Measurements from ENCODE around the gene GET4.

Gene GET4

GRCh38 chr7:891291-891690 lies 14.9 kb downstream of the GET4 start:
- no peak for TF ChIP-seq POLR2A (IDR thresholded peaks at IDR 0.05; ENCODE audit: low read length)
- TF ChIP-seq GATA1 (IDR thresholded peaks at IDR 0.05; ENCODE audit: low read depth, low read length): no peak

GRCh38 chr7:891805-892204 lies 15.5 kb downstream of the GET4 start:
- no peak for DNase-seq
- no peak for TF ChIP-seq GATA1 (IDR thresholded peaks at IDR 0.05; ENCODE audit: low read depth, low read length)
- no peak for TF ChIP-seq POLR2A (IDR thresholded peaks at IDR 0.05; ENCODE audit: low read length)

More at GRCh38 chr7:891291-891690, 14.9 kb downstream of the GET4 start:
- no peak for DNase-seq

GRCh38 chr7:892648-893593 lies 16.6 kb downstream of the GET4 start:
- TF ChIP-seq POLR2A (IDR thresholded peaks at IDR 0.05; ENCODE audit: low read length): no peak
- no peak for TF ChIP-seq GATA1 (IDR thresholded peaks at IDR 0.05; ENCODE audit: low read depth, low read length)

GRCh38 chr7:893686-894085 lies 17.3 kb downstream of the GET4 start:
- no peak for DNase-seq
- TF ChIP-seq GATA1 (IDR thresholded peaks at IDR 0.05; ENCODE audit: low read depth, low read length) (no peak), POLR2A (IDR thresholded peaks at IDR 0.05; ENCODE audit: low read length) (no peak)

More at GRCh38 chr7:892648-893593, 16.6 kb downstream of the GET4 start:
- DNase-seq: no peak

GRCh38 chr7:894164-894867 lies 18.0 kb downstream of the GET4 start:
- TF ChIP-seq POLR2A (IDR thresholded peaks at IDR 0.05; ENCODE audit: low read length): no peak
- TF ChIP-seq GATA1 (IDR thresholded peaks at IDR 0.05; ENCODE audit: low read depth, low read length): no peak
- DNase-seq: no peak

- TF ChIP-seq POLR2A (IDR thresholded peaks at IDR 0.05; ENCODE audit: low read length): no peak
- TF ChIP-seq GATA1 (IDR thresholded peaks at IDR 0.05; ENCODE audit: low read depth, low read length): no peak
- DNase-seq: no peak
These were observed 18.6 kb downstream of the GET4 start for GRCh38 chr7:894927-895450.

GRCh38 chr7:895451-896052 lies 19.2 kb downstream of the GET4 start:
- no peak for DNase-seq
- TF ChIP-seq POLR2A (IDR thresholded peaks at IDR 0.05; ENCODE audit: low read length) (no peak), GATA1 (IDR thresholded peaks at IDR 0.05; ENCODE audit: low read depth, low read length) (no peak)

GRCh38 chr7:896346-897075 lies 20.2 kb downstream of the GET4 start:
- no peak for TF ChIP-seq GATA1 (IDR thresholded peaks at IDR 0.05; ENCODE audit: low read depth, low read length)
- no peak for TF ChIP-seq POLR2A (IDR thresholded peaks at IDR 0.05; ENCODE audit: low read length)
- DNase-seq: no peak

- TF ChIP-seq GATA1 (IDR thresholded peaks at IDR 0.05; ENCODE audit: low read depth, low read length): no peak
- no peak for TF ChIP-seq POLR2A (IDR thresholded peaks at IDR 0.05; ENCODE audit: low read length)
- DNase-seq: no peak
These were observed 20.7 kb downstream of the GET4 start for GRCh38 chr7:897086-897485.

GRCh38 chr7:897771-898376 lies 21.5 kb downstream of the GET4 start:
- TF ChIP-seq GATA1 (IDR thresholded peaks at IDR 0.05; ENCODE audit: low read depth, low read length): no peak
- TF ChIP-seq POLR2A (IDR thresholded peaks at IDR 0.05; ENCODE audit: low read length): no peak
- DNase-seq: no peak

GRCh38 chr7:898460-898854 lies 22.1 kb downstream of the GET4 start:
- DNase-seq: peak; percentile 63 to 70
- no peak for TF ChIP-seq POLR2A (IDR thresholded peaks at IDR 0.05; ENCODE audit: low read length)
- TF ChIP-seq GATA1 (IDR thresholded peaks at IDR 0.05; ENCODE audit: low read depth, low read length): no peak

GRCh38 chr7:898855-899681 lies 22.7 kb downstream of the GET4 start:
- TF ChIP-seq POLR2A (IDR thresholded peaks at IDR 0.05; ENCODE audit: low read length): no peak
- TF ChIP-seq GATA1 (IDR thresholded peaks at IDR 0.05; ENCODE audit: low read depth, low read length): no peak
- DNase-seq: peak in 1 of 2 experiments; percentile 34

Data from erythroblast (primary cell).